CD4-positive, alpha-beta T cell (primary cell): Measurements from ENCODE around the gene GNG3. TPM values are rescaled to one million over a fixed set of nuclear protein-coding genes. Genes with fewer than 3 reads are reported as not detected.
A peak's percentile ranks its signal among the peaks of the same experiment; 100 is the strongest.

Experiments
- ATAC-seq: fragments of 200-7000 bp; cut with Tn5 transposase; one replicate; pipeline ENCODE4 v1.10.0; 2022; ENCODE audit warnings: mild to moderate bottlenecking; ENCODE audit not compliant: poor library complexity
- CTCF ChIA-PET: fragments of 350-600 bp; sonication (Branson Sonifier 250); formaldehyde crosslinking; loops from one replicate; lab custom pipeline; 2021; ENCODE audit warnings: antibody characterized with exemption, inconsistent platforms; lab: Charles Lee
- POLR2A ChIA-PET: fragments of 350-600 bp; sonication (Branson Sonifier 250); formaldehyde crosslinking; loops from one replicate; lab custom pipeline; 2021; ENCODE audit warnings: antibody characterized with exemption, inconsistent platforms; lab: Charles Lee
- DNase-seq, 14 experiments: peaks; one replicate each; pipeline ENCODE4 v3.0.0-alpha.2; 2013 to 2020; ENCODE audit warnings: mixed read lengths in 2 of 14
- H3K27ac ChIP-seq, 2 donors: one replicate each; pipeline versions ENCODE4 v1.5.1 to v1.7.0; 2013; ENCODE audit warnings: low read length in 2 of 2, low read depth in 1 of 2, mild to moderate bottlenecking in 1 of 2
- H3K27me3 ChIP-seq, 2 experiments: 1 replicate in 1 of 2; 2 replicates in 1 of 2; pipeline versions ENCODE4 v1.6.1 to v1.7.0; 2013; ENCODE audit warnings: low read length in 2 of 2, control low read depth in 1 of 2, mild to moderate bottlenecking in 1 of 2, moderate library complexity in 1 of 2; ENCODE audit not compliant: insufficient read depth in 2 of 2, control insufficient read depth in 1 of 2
- H3K36me3 ChIP-seq: one replicate; pipeline ENCODE4 v1.6.1; 2013; ENCODE audit warnings: low read length, control low read depth; ENCODE audit not compliant: insufficient read depth
- H3K4me1 ChIP-seq: one replicate; pipeline ENCODE4 v1.6.1; 2013; ENCODE audit warnings: low read length, control low read depth; ENCODE audit not compliant: insufficient read depth
- H3K4me3 ChIP-seq: one replicate; pipeline ENCODE4 v1.5.1; 2013; ENCODE audit warnings: mild to moderate bottlenecking, low read length, moderate library complexity
- H3K9me3 ChIP-seq, 2 experiments: 1 replicate in 1 of 2; 2 replicates in 1 of 2; pipeline versions ENCODE4 v1.6.1 to v1.7.0; 2013; ENCODE audit warnings: low read length in 2 of 2, mild to moderate bottlenecking in 2 of 2, control low read depth in 1 of 2, moderate library complexity in 1 of 2; ENCODE audit not compliant: control insufficient read depth in 1 of 2, insufficient read depth in 1 of 2
- H3K27ac Mint-ChIP-seq: one replicate; pipeline ENCODE4 v1.8.0; 2020; ENCODE audit warnings: mixed read lengths
- H3K27me3 Mint-ChIP-seq: one replicate; pipeline ENCODE4 v1.8.0; 2021; ENCODE audit warnings: mixed read lengths
- H3K36me3 Mint-ChIP-seq: one replicate; pipeline ENCODE4 v1.8.0; 2021; ENCODE audit warnings: low read depth, mixed read lengths
- H3K4me1 Mint-ChIP-seq: one replicate; pipeline ENCODE4 v1.8.0; 2021; ENCODE audit warnings: low read depth, mixed read lengths
- H3K4me3 Mint-ChIP-seq: one replicate; pipeline ENCODE4 v1.8.0; 2020; ENCODE audit warnings: mild to moderate bottlenecking, mixed read lengths
- H3K9me3 Mint-ChIP-seq: one replicate; pipeline ENCODE4 v1.8.0; 2020; ENCODE audit warnings: mixed read lengths
- CTCF ChIP-seq: fragments of 200-600 bp; IDR thresholded peaks from one replicate; pipeline ENCODE4 v1.8.0; 2022; ENCODE audit warnings: antibody characterized with exemption, mild to moderate bottlenecking
- intact Hi-C, 2 experiments: fragments of 100-400 bp; cut with DNase I in 1 of 2; cut with micrococcal nuclease in 1 of 2; formaldehyde crosslinking; loops; one replicate each; pipeline versions ENCODE4 v1.15.1 to v1.9.0; 2023 to 2025; cut with DNase I, micrococcal nuclease
- total RNA-seq, 174 experiments: library from RNA in 2 of 174; stranded (reverse) in 2 of 174; gene quantifications; one replicate each; pipeline ENCODE4 v1.2.3 and lab custom pipeline; 2021 to 2026

GNG3 gene
- total RNA-seq, 2 experiments from 2014 or later, result not detected

- DNase-seq (no peak), ATAC-seq (no peak)
- Mint-ChIP-seq H3K36me3 (peaks cover 100% of the 10 kb centered on the region), H3K4me1 (peaks cover 74% of the 10 kb centered on the region), H3K27ac (no peak overlapping the region), H3K9me3 (no peaks in the 10 kb centered on the region), H3K27me3 (no peaks in the 10 kb centered on the region), H3K4me3 (peak overlapping the region; percentile 8)
- CTCF ChIA-PET, result no interaction called here
- no peaks in the 10 kb centered on the region for H3K9me3 ChIP-seq
- H3K36me3 ChIP-seq, result peaks cover 99% of the 10 kb centered on the region
- H3K4me3 ChIP-seq, result no peak overlapping the region
- H3K27me3 ChIP-seq, result no peaks in the 10 kb centered on the region
- intact Hi-C loops, result no loop called here
- H3K27ac ChIP-seq, result no peak overlapping the region
- no peak for TF ChIP-seq CTCF
- POLR2A ChIA-PET, result interaction anchor here (0.7 to 1.3 kb wide), 2 partner anchors 8 to 52 kb away, joined by 3 read pairs; partner anchors contain the start of genes HNRNPUL2 and TAF6L
- H3K4me1 ChIP-seq, result peaks cover 28% of the 10 kb centered on the region
These were observed 12.0 kb downstream of the GNG3 start for GRCh38 chr11:62719302-62719978.

- no peak for TF ChIP-seq CTCF
- no peaks in the 10 kb centered on the region for H3K27me3 ChIP-seq
- intact Hi-C loops, result no loop called here
- H3K36me3 ChIP-seq, result peaks cover 77% of the 10 kb centered on the region
- no peak overlapping the region for H3K27ac ChIP-seq
- Mint-ChIP-seq H3K4me1 (peaks cover 80% of the 10 kb centered on the region), H3K27ac (peak overlapping the region; percentile 30), H3K4me3 (no peak overlapping the region), H3K9me3 (no peaks in the 10 kb centered on the region), H3K27me3 (no peaks in the 10 kb centered on the region), H3K36me3 (peaks cover 93% of the 10 kb centered on the region)
- no peaks in the 10 kb centered on the region for H3K9me3 ChIP-seq
- DNase-seq (no peak), ATAC-seq (no peak)
- ChIA-PET CTCF (no interaction called here), POLR2A (no interaction called here)
- H3K4me3 ChIP-seq, result no peak overlapping the region
- peaks cover 35% of the 10 kb centered on the region for H3K4me1 ChIP-seq
These were observed 14.5 kb downstream of the GNG3 start for GRCh38 chr11:62721994-62722393.

GRCh38 chr11:62724171-62724570 is 16.7 kb downstream of the GNG3 start:
- no peaks in the 10 kb centered on the region for H3K9me3 Mint-ChIP-seq
- intact Hi-C loops, result loop anchor here in 1 of 2 experiments (1.0 kb wide), 1 partner anchor 11 kb away; no protein-coding TSS in a partner anchor
- H3K4me1 ChIP-seq, result peaks cover 31% of the 10 kb centered on the region
- H3K9me3 ChIP-seq, result no peaks in the 10 kb centered on the region
- peak overlapping the region; percentile 65 for H3K4me3 ChIP-seq
- ChIA-PET CTCF (interaction anchor here (8.3 kb wide), 1 partner anchor 63 kb away, joined by 44 read pairs; the partner anchor contains the start of gene TMEM179B), POLR2A (interaction anchor here (0.5 to 6.7 kb wide), 9 partner anchors 15 to 132 kb away, joined by 3 to 73 read pairs (median 7); partner anchors contain the start of genes POLR2G, TMEM179B and ZBTB3)
- ATAC-seq, result no peak
- peaks cover 93% of the 10 kb centered on the region for H3K36me3 Mint-ChIP-seq
- H3K4me3 Mint-ChIP-seq, result peak overlapping the region; percentile 84
- no peak for TF ChIP-seq CTCF
- H3K27me3 ChIP-seq, result no peaks in the 10 kb centered on the region
- H3K36me3 ChIP-seq, result peaks cover 55% of the 10 kb centered on the region
- DNase-seq, result no peak
- no peaks in the 10 kb centered on the region for H3K27me3 Mint-ChIP-seq
- peaks cover 81% of the 10 kb centered on the region for H3K4me1 Mint-ChIP-seq
- H3K27ac Mint-ChIP-seq, result peak overlapping the region; percentile 98
- no peak overlapping the region for H3K27ac ChIP-seq
